HCEC 1CT (cell line): Measurements from ENCODE around the gene NUP205.

Source experiments
- DNase-seq: peaks from one replicate; pipeline ENCODE4 v3.0.0-alpha.2; 2017

The NUP205 gene

GRCh38 chr7:135541029-135541428, 16.7 kb upstream of the NUP205 start:
- no peak for DNase-seq

- no peak for DNase-seq
Observed at GRCh38 chr7:135550196-135550595, 7.5 kb upstream of the NUP205 start.

GRCh38 chr7:135552148-135552547, 5.6 kb upstream of the NUP205 start:
- no peak for DNase-seq

GRCh38 chr7:135553346-135553745, 4.4 kb upstream of the NUP205 start:
- no peak for DNase-seq

GRCh38 chr7:135558337-135558767, 635 bp downstream of the NUP205 start:
- DNase-seq, result peak; percentile 56

GRCh38 chr7:135558881-135559280, 1.2 kb downstream of the NUP205 start:
- no peak for DNase-seq

GRCh38 chr7:135560631-135561030, 2.9 kb downstream of the NUP205 start:
- no peak for DNase-seq

GRCh38 chr7:135562720-135563119, 5.0 kb downstream of the NUP205 start:
- no peak for DNase-seq

GRCh38 chr7:135571834-135572233, 14.1 kb downstream of the NUP205 start:
- DNase-seq, result no peak

GRCh38 chr7:135573541-135573940, 15.8 kb downstream of the NUP205 start:
- no peak for DNase-seq

- no peak for DNase-seq
Observed at GRCh38 chr7:135575296-135575695, 17.6 kb downstream of the NUP205 start.

GRCh38 chr7:135578569-135578968, 20.9 kb downstream of the NUP205 start:
- no peak for DNase-seq

- peak; percentile 20 for DNase-seq
Observed at GRCh38 chr7:135584362-135585353, 26.9 kb downstream of the NUP205 start.

- no peak for DNase-seq
Observed at GRCh38 chr7:135597181-135597925, 39.6 kb downstream of the NUP205 start.

- DNase-seq, result no peak
Observed at GRCh38 chr7:135597926-135598305, 40.2 kb downstream of the NUP205 start.

- DNase-seq, result no peak
Observed at GRCh38 chr7:135599471-135599870, 41.8 kb downstream of the NUP205 start.

- no peak for DNase-seq
Observed at GRCh38 chr7:135600226-135600625, 42.5 kb downstream of the NUP205 start.

GRCh38 chr7:135601182-135601581, 43.5 kb downstream of the NUP205 start:
- peak; percentile 38 for DNase-seq

GRCh38 chr7:135602304-135602703, 44.6 kb downstream of the NUP205 start:
- no peak for DNase-seq

GRCh38 chr7:135616136-135616535, 58.4 kb downstream of the NUP205 start:
- peak; percentile 3 for DNase-seq

- no peak for DNase-seq
Observed at GRCh38 chr7:135617781-135618180, 60.1 kb downstream of the NUP205 start.

GRCh38 chr7:135618510-135618909, 60.8 kb downstream of the NUP205 start:
- DNase-seq, result no peak

GRCh38 chr7:135620447-135620846, 62.7 kb downstream of the NUP205 start:
- DNase-seq, result no peak
